ENCODE measurements around the gene GRHL1.
"Not testable (repeated sequence)": the region's sequence is repeated elsewhere in the genome, so short reads cannot be mapped to it uniquely, and the experiment has no call there.

The GRHL1 gene

GRCh38 chr2:10009271-10009810 lies 57.8 kb downstream of the GRHL1 start:
- DNase-seq, result no peak

- peak in 15 of 56 donors; percentile 6 to 64 (median 31) for DNase-seq
Measured at GRCh38 chr2:10009811-10010781, 58.6 kb downstream of the GRHL1 start.

GRCh38 chr2:10010861-10011605 lies 59.5 kb downstream of the GRHL1 start:
- DNase-seq, result not testable (repeated sequence)

- not testable (repeated sequence) for DNase-seq
Measured at GRCh38 chr2:10011606-10012325, 60.3 kb downstream of the GRHL1 start.

- DNase-seq, result not testable (repeated sequence)
Measured at GRCh38 chr2:10012366-10012962, 61.0 kb downstream of the GRHL1 start.

GRCh38 chr2:10012963-10013461 lies 61.5 kb downstream of the GRHL1 start:
- no peak for DNase-seq

- not testable (repeated sequence) for DNase-seq
Measured at GRCh38 chr2:10013651-10014417, 62.3 kb downstream of the GRHL1 start.

GRCh38 chr2:10014418-10015190 lies 63.1 kb downstream of the GRHL1 start:
- DNase-seq, result no peak

- DNase-seq, result not testable (repeated sequence)
Measured at GRCh38 chr2:10015376-10015989, 64.0 kb downstream of the GRHL1 start.

GRCh38 chr2:10016001-10016801 lies 64.7 kb downstream of the GRHL1 start:
- no peak for DNase-seq

- DNase-seq, result no peak
Measured at GRCh38 chr2:10016802-10017258, 65.3 kb downstream of the GRHL1 start.

- no peak for DNase-seq
Measured at GRCh38 chr2:10017313-10017941, 65.9 kb downstream of the GRHL1 start.

GRCh38 chr2:10019174-10019573 lies 67.7 kb downstream of the GRHL1 start:
- DNase-seq, result no peak

GRCh38 chr2:10019602-10020400 lies 68.3 kb downstream of the GRHL1 start:
- no peak for DNase-seq

- DNase-seq, result no peak
Measured at GRCh38 chr2:10022041-10022421, 70.5 kb downstream of the GRHL1 start.

- no peak for DNase-seq
Measured at GRCh38 chr2:10022445-10022844, 71.0 kb downstream of the GRHL1 start.

Measured in nucleus accumbens (tissue), 56 donors.